Kidney epithelial cell (primary cell): ENCODE data around the gene MACF1. TPM values are rescaled to one million over a fixed set of nuclear protein-coding genes. Genes with fewer than 3 reads are reported as not detected.
"Not testable (repeated sequence)": the region's sequence is repeated elsewhere in the genome, so short reads cannot be mapped to it uniquely, and the experiment has no call there.

Experiments
- DNase-seq: peaks from one replicate; pipeline ENCODE4 v3.0.0-alpha.2; 2010; ENCODE audit warnings: low read depth
- H3K27me3 ChIP-seq: 2 replicates; pipeline ENCODE4 v1.6.0; 2011; ENCODE audit warnings: low read length; ENCODE audit not compliant: control insufficient read depth, insufficient read depth
- H3K36me3 ChIP-seq: 2 replicates; pipeline ENCODE4 v1.5.1; 2011; ENCODE audit warnings: low read length; ENCODE audit not compliant: control insufficient read depth, insufficient read depth
- H3K4me3 ChIP-seq: 2 replicates; pipeline ENCODE4 v1.5.1; 2011; ENCODE audit warnings: low read depth, mild to moderate bottlenecking, control low read depth, low read length
- CTCF ChIP-seq: IDR thresholded peaks from 2 replicates; pipeline ENCODE4 v1.5.1; 2011; ENCODE audit warnings: mild to moderate bottlenecking, moderate library complexity, low read length, control low read depth, inconsistent platforms; ENCODE audit not compliant: insufficient read depth, poor library complexity, severe bottlenecking
- total RNA-seq: library from RNA; depleted of rRNA; stranded (reverse); fragments of >200 nt; gene quantifications from 2 replicates; pipeline ENCODE4 v1.2.3, GENCODE V29; 2015

The MACF1 gene
- total RNA-seq, 1 donor from 2014 or later: 279 TPM

- H3K36me3 ChIP-seq: peaks cover 6% of the 10 kb centered on the region
- no peak overlapping the region for H3K4me3 ChIP-seq
- no peak for TF ChIP-seq CTCF
- H3K27me3 ChIP-seq: peaks cover 16% of the 10 kb centered on the region
- no peak for DNase-seq
These were observed 283.6 kb downstream of the MACF1 start for GRCh38 chr1:39488012-39488545.

- Histone ChIP-seq H3K36me3 (peaks cover 5% of the 10 kb centered on the region), H3K27me3 (peaks cover 21% of the 10 kb centered on the region), H3K4me3 (no peak overlapping the region)
- no peak for DNase-seq
- no peak for TF ChIP-seq CTCF
These were observed 284.5 kb downstream of the MACF1 start for GRCh38 chr1:39488793-39489566.

- Histone ChIP-seq H3K4me3 (no peak overlapping the region), H3K27me3 (peaks cover 21% of the 10 kb centered on the region), H3K36me3 (peaks cover 3% of the 10 kb centered on the region)
- no peak for DNase-seq
- TF ChIP-seq CTCF: no peak
These were observed 285.2 kb downstream of the MACF1 start for GRCh38 chr1:39489567-39490239.

- Histone ChIP-seq H3K4me3 (peak overlapping the region; percentile 3), H3K27me3 (peaks cover 21% of the 10 kb centered on the region), H3K36me3 (no peaks in the 10 kb centered on the region)
- no peak for DNase-seq
- TF ChIP-seq CTCF: no peak
These were observed 286.2 kb downstream of the MACF1 start for GRCh38 chr1:39490596-39491145.

GRCh38 chr1:39491146-39491921 lies 286.8 kb downstream of the MACF1 start, which contains the start of gene BMP8A:
BMP8A (plus strand) TSS chr1:39491636; CDS start chr1:39491992, 356 bp downstream.
- H3K4me3 ChIP-seq: peak within 1 kb of the TSS; percentile 47
- no peak for DNase-seq
- peaks cover 21% of the 10 kb centered on the region for H3K27me3 ChIP-seq
- H3K36me3 ChIP-seq: no peaks in the 10 kb centered on the region
- no peak for TF ChIP-seq CTCF

- DNase-seq, H3K36me3 ChIP-seq, H3K4me3 ChIP-seq: not testable (repeated sequence)
- H3K27me3 ChIP-seq: peaks cover 21% of the 10 kb centered on the region
These were observed 287.9 kb downstream of the MACF1 start for GRCh38 chr1:39492118-39493042.

- H3K36me3 ChIP-seq, DNase-seq, H3K4me3 ChIP-seq: not testable (repeated sequence)
- peaks cover 21% of the 10 kb centered on the region for H3K27me3 ChIP-seq
These were observed 288.7 kb downstream of the MACF1 start for GRCh38 chr1:39493043-39493810.
